ENCODE data around the gene RAB26.
"Not testable (repeated sequence)": the region's sequence is repeated elsewhere in the genome, so short reads cannot be mapped to it uniquely, and the experiment has no call there.

RAB26 gene

GRCh38 chr16:2147981-2148671 lies at the start of gene RAB26:
RAB26 (plus strand) TSS chr16:2148625; CDS start chr16:2148784, 159 bp downstream.
- DNase-seq, result peak; percentile 35

GRCh38 chr16:2101581-2101980 lies 46.8 kb upstream of the RAB26 start:
- DNase-seq, result not testable (repeated sequence)

- DNase-seq, result no peak
These were observed 46.0 kb upstream of the RAB26 start for GRCh38 chr16:2102471-2102870.

GRCh38 chr16:2104464-2104863 lies 44.0 kb upstream of the RAB26 start:
- not testable (repeated sequence) for DNase-seq

GRCh38 chr16:2105291-2105690 lies 43.1 kb upstream of the RAB26 start:
- DNase-seq, result not testable (repeated sequence)

- not testable (repeated sequence) for DNase-seq
These were observed 42.7 kb upstream of the RAB26 start for GRCh38 chr16:2105769-2106168.

- not testable (repeated sequence) for DNase-seq
These were observed 42.2 kb upstream of the RAB26 start for GRCh38 chr16:2106211-2106610.

GRCh38 chr16:2107121-2107790 lies 41.2 kb upstream of the RAB26 start:
- not testable (repeated sequence) for DNase-seq

- not testable (repeated sequence) for DNase-seq
These were observed 40.7 kb upstream of the RAB26 start for GRCh38 chr16:2107791-2108125.

- DNase-seq, result not testable (repeated sequence)
These were observed 39.8 kb upstream of the RAB26 start for GRCh38 chr16:2108446-2109270.

- not testable (repeated sequence) for DNase-seq
These were observed 39.2 kb upstream of the RAB26 start for GRCh38 chr16:2109271-2109580.

- DNase-seq, result not testable (repeated sequence)
These were observed 38.6 kb upstream of the RAB26 start for GRCh38 chr16:2109872-2110271.

- not testable (repeated sequence) for DNase-seq
These were observed 38.0 kb upstream of the RAB26 start for GRCh38 chr16:2110332-2111008.

GRCh38 chr16:2111009-2111353 lies 37.4 kb upstream of the RAB26 start:
- DNase-seq, result not testable (repeated sequence)

- DNase-seq, result not testable (repeated sequence)
These were observed 36.8 kb upstream of the RAB26 start for GRCh38 chr16:2111412-2112335.

GRCh38 chr16:2112539-2113106 lies 35.8 kb upstream of the RAB26 start:
- DNase-seq, result not testable (repeated sequence)

GRCh38 chr16:2114225-2114624 lies 34.2 kb upstream of the RAB26 start:
- not testable (repeated sequence) for DNase-seq

- DNase-seq, result not testable (repeated sequence)
These were observed 33.4 kb upstream of the RAB26 start for GRCh38 chr16:2114885-2115590.

GRCh38 chr16:2115591-2115973 lies 32.8 kb upstream of the RAB26 start:
- DNase-seq, result no peak

- not testable (repeated sequence) for DNase-seq
These were observed 32.0 kb upstream of the RAB26 start for GRCh38 chr16:2116428-2116827.

- DNase-seq, result not testable (repeated sequence)
These were observed 31.1 kb upstream of the RAB26 start for GRCh38 chr16:2117341-2117740.

Measured in activated T-cell treated with anti-CD3 and anti-CD28 coated beads for 4 hours (primary cell).